GM23248 (cell line): Measurements from ENCODE around the gene TMEM17. TPM values are rescaled to one million over a fixed set of nuclear protein-coding genes. Genes with fewer than 3 reads are reported as not detected.
"Not testable (repeated sequence)": the region's sequence is repeated elsewhere in the genome, so short reads cannot be mapped to it uniquely, and the experiment has no call there.

Source experiments
- DNase-seq: peaks from one replicate; pipeline ENCODE4 v3.0.0-alpha.2; 2015
- H2AFZ ChIP-seq: fragments of 200-600 bp; sonication (generic); 2 replicates; pipeline ENCODE4 v1.6.1; 2016; ENCODE audit warnings: antibody characterized with exemption
- H3F3A ChIP-seq: fragments of 200-600 bp; sonication (generic); 2 replicates; pipeline ENCODE4 v1.6.1; 2016; ENCODE audit warnings: mild to moderate bottlenecking, antibody characterized with exemption, mixed run types; ENCODE audit not compliant: insufficient read depth
- H3K27ac ChIP-seq: fragments of 200-600 bp; sonication (generic); 2 replicates; pipeline ENCODE4 v1.5.1; 2016; ENCODE audit warnings: mild to moderate bottlenecking
- H3K27me3 ChIP-seq: fragments of 200-600 bp; sonication (generic); replicated peaks from 2 replicates; pipeline ENCODE4 v1.6.1; 2016; ENCODE audit warnings: mild to moderate bottlenecking; ENCODE audit not compliant: insufficient read depth
- H3K36me3 ChIP-seq: fragments of 200-600 bp; sonication (generic); 2 replicates; pipeline ENCODE4 v1.6.1; 2016; ENCODE audit warnings: low read depth, mild to moderate bottlenecking
- H3K4me1 ChIP-seq: fragments of 200-600 bp; sonication (generic); 2 replicates; pipeline ENCODE4 v1.6.1; 2016; ENCODE audit warnings: mild to moderate bottlenecking; ENCODE audit not compliant: insufficient read depth
- H3K4me2 ChIP-seq: fragments of 200-600 bp; sonication (generic); one replicate; pipeline ENCODE4 v1.6.1; 2016; ENCODE audit warnings: mild to moderate bottlenecking; ENCODE audit not compliant: unreplicated experiment
- H3K4me3 ChIP-seq: fragments of 200-600 bp; sonication (generic); 2 replicates; pipeline ENCODE4 v1.5.1; 2016; ENCODE audit warnings: mild to moderate bottlenecking
- H3K79me2 ChIP-seq: fragments of 200-600 bp; sonication (generic); 2 replicates; pipeline ENCODE4 v1.6.1; 2016; ENCODE audit warnings: mild to moderate bottlenecking; ENCODE audit not compliant: insufficient read depth
- H3K9ac ChIP-seq: fragments of 200-600 bp; sonication (generic); 2 replicates; pipeline ENCODE4 v1.6.1; 2016; ENCODE audit warnings: mild to moderate bottlenecking
- H3K9me2 ChIP-seq: fragments of 200-600 bp; sonication (generic); 2 replicates; pipeline ENCODE4 v1.6.1; 2016; ENCODE audit warnings: mixed run types, mild to moderate bottlenecking, moderate library complexity; ENCODE audit not compliant: insufficient read depth
- H3K9me3 ChIP-seq: fragments of 200-600 bp; sonication (generic); one replicate; pipeline ENCODE4 v1.6.1; 2017; ENCODE audit warnings: low read depth
- H4K20me1 ChIP-seq: fragments of 200-600 bp; sonication (generic); 2 replicates; pipeline ENCODE4 v1.6.0; 2016; ENCODE audit not compliant: insufficient read depth
- EZH2 ChIP-seq: fragments of 200-600 bp; sonication (generic); IDR thresholded peaks from 2 replicates; pipeline ENCODE4 v1.6.1; 2018; ENCODE audit warnings: antibody characterized with exemption, mild to moderate bottlenecking; ENCODE audit not compliant: insufficient read depth, poor library complexity, severe bottlenecking
- EZH2phosphoT487 ChIP-seq: fragments of 200-600 bp; sonication (generic); IDR thresholded peaks from 2 replicates; pipeline ENCODE4 v1.6.1; 2018; ENCODE audit warnings: antibody characterized with exemption, moderate library complexity, mild to moderate bottlenecking, low read depth; ENCODE audit not compliant: insufficient read depth
- WGBS, 2 experiments: methylation state at CpG; one replicate each; pipeline ENCODE4 v1.1.6; 2015 to 2017; ENCODE audit warnings: low lambda C conversion rate in 2 of 2, low coverage in 1 of 2; ENCODE audit errors: missing lambda C conversion rate in 2 of 2; 5-methylcytosine and 5-hydroxymethylcytosine counted together
- in situ Hi-C: fragments of 300-500 bp; cut with MboI; formaldehyde crosslinking; loops from 2 replicates; pipeline ENCODE4 v1.15.0; 2020
- polyA plus RNA-seq: library from polyadenylated mRNA; unstranded; fragments of >200 nt; fragmentation: Nextera tagmentation; extraction: Ambion mirVana; gene quantifications from 2 replicates; pipeline ENCODE4 v1.2.1, GENCODE V29; 2016
- total RNA-seq: library from RNA; depleted of rRNA; stranded (reverse); fragments of >200 nt; shearing (Covaris generic); gene quantifications from 2 replicates; pipeline ENCODE4 v1.2.3, GENCODE V29; 2014

The TMEM17 gene
- total and polyA plus RNA-seq, 2 experiments from 2014 or later: 3.7 to 5.7 TPM

- in situ Hi-C loops: no loop called here
- H2AFZ ChIP-seq: no peak overlapping the region
- TF ChIP-seq EZH2phosphoT487: no peak
- no peak for TF ChIP-seq EZH2
- no peaks in the 10 kb centered on the region for H3K27me3 ChIP-seq
- 87 to 88% methylated on average over 8 of the region's 8 CpGs for WGBS, 2 experiments
- no peak overlapping the region for H3K27ac ChIP-seq
- no peaks in the 10 kb centered on the region for H3F3A ChIP-seq
- H4K20me1 ChIP-seq: no peaks in the 10 kb centered on the region
- no peaks in the 10 kb centered on the region for H3K79me2 ChIP-seq
- DNase-seq: no peak
- H3K36me3 ChIP-seq: no peaks in the 10 kb centered on the region
- no peaks in the 10 kb centered on the region for H3K9me3 ChIP-seq
- no peak overlapping the region for H3K4me3 ChIP-seq
- no peaks in the 10 kb centered on the region for H3K9me2 ChIP-seq
- no peak overlapping the region for H3K4me2 ChIP-seq
- no peak overlapping the region for H3K9ac ChIP-seq
- 0 out of 2 replicates have a peak, but pooled peaks cover 8% of the 10 kb centered on the region for H3K4me1 ChIP-seq
Observed at GRCh38 chr2:62537814-62538213, 31.8 kb upstream of the TMEM17 start.

- 86 to 91% methylated on average over 7 of the region's 7 CpGs for WGBS, 2 experiments
- TF ChIP-seq EZH2phosphoT487: no peak
- no peak for TF ChIP-seq EZH2
- H3K79me2 ChIP-seq: no peaks in the 10 kb centered on the region
- no peak overlapping the region for H2AFZ ChIP-seq
- H3K4me2 ChIP-seq: no peak overlapping the region
- no peaks in the 10 kb centered on the region for H4K20me1 ChIP-seq
- no peaks in the 10 kb centered on the region for H3K36me3 ChIP-seq
- DNase-seq: no peak
- no peak overlapping the region for H3K4me3 ChIP-seq
- H3K9me3 ChIP-seq: no peaks in the 10 kb centered on the region
- 0 out of 2 replicates have a peak, but pooled peaks cover 8% of the 10 kb centered on the region for H3K4me1 ChIP-seq
- in situ Hi-C loops: no loop called here
- H3F3A ChIP-seq: no peaks in the 10 kb centered on the region
- no peak overlapping the region for H3K27ac ChIP-seq
- H3K9ac ChIP-seq: no peak overlapping the region
- H3K9me2 ChIP-seq: no peaks in the 10 kb centered on the region
- H3K27me3 ChIP-seq: no peaks in the 10 kb centered on the region
Observed at GRCh38 chr2:62536873-62537547, 31.0 kb upstream of the TMEM17 start.

DNA sequence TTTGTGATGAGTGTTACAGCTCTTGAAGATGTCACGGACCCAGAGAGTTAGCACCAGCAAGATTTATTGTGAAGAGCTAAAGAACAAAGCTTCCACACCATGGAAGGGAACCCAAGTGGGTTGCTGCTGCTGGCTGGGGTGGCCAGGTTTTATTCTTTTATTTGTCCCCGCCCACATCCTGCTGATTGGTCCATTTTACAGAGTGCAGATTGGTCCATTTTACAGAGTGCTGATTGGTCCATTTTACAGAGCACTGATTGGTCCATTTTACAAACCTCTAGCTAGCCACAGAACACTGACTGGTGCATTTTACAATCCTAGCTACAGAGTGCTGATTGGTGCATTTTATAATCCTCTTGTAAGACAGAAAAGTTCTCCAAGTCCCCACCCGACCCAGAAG, 29.5 kb upstream of the TMEM17 start:
- H3K36me3 ChIP-seq, H3K27ac ChIP-seq, H3K27me3 ChIP-seq, H3K79me2 ChIP-seq, H3K9me2 ChIP-seq, H2AFZ ChIP-seq, H3K9me3 ChIP-seq, H3K4me2 ChIP-seq, H3K4me1 ChIP-seq, H3K4me3 ChIP-seq, in situ Hi-C loops, H3K9ac ChIP-seq, DNase-seq, H4K20me1 ChIP-seq, H3F3A ChIP-seq: not testable (repeated sequence)
- 35 to 42% methylated on average over 3 of the region's 3 CpGs for WGBS, 2 experiments

GRCh38 chr2:62531594-62531993, 25.6 kb upstream of the TMEM17 start:
- Histone ChIP-seq H3K9me2 (peaks cover 6% of the 10 kb centered on the region; the same call in 1 of the 2 replicates), H3K4me1 (no peaks in the 10 kb centered on the region), H3K9me3 (no peaks in the 10 kb centered on the region), H3K27ac (no peak overlapping the region), H3K4me3 (no peak overlapping the region), H4K20me1 (no peaks in the 10 kb centered on the region), H3K27me3 (no peaks in the 10 kb centered on the region), H3K4me2 (no peak overlapping the region), H3K9ac (no peak overlapping the region), H2AFZ (no peak overlapping the region), H3K36me3 (no peaks in the 10 kb centered on the region), H3K79me2 (no peaks in the 10 kb centered on the region), H3F3A (no peaks in the 10 kb centered on the region)
- in situ Hi-C loops: no loop called here
- TF ChIP-seq EZH2 (no peak), EZH2phosphoT487 (no peak)
- 82 to 84% methylated on average over 7 of the region's 7 CpGs for WGBS, 2 experiments
- DNase-seq: no peak

- Histone ChIP-seq H3K9me2 (peaks cover 6% of the 10 kb centered on the region; the same call in 1 of the 2 replicates), H3K4me1 (no peaks in the 10 kb centered on the region), H2AFZ (peak overlapping the region; percentile 14; the same call in 1 of the 2 replicates), H3K9me3 (no peaks in the 10 kb centered on the region), H3K27me3 (no peaks in the 10 kb centered on the region), H3K4me3 (no peak overlapping the region), H3K79me2 (no peaks in the 10 kb centered on the region), H3K36me3 (no peaks in the 10 kb centered on the region), H3F3A (no peaks in the 10 kb centered on the region), H3K4me2 (no peak overlapping the region), H3K27ac (no peak overlapping the region), H4K20me1 (no peaks in the 10 kb centered on the region), H3K9ac (no peak overlapping the region)
- no peak for DNase-seq
- in situ Hi-C loops: no loop called here
- TF ChIP-seq EZH2 (no peak), EZH2phosphoT487 (no peak)
Observed at GRCh38 chr2:62529758-62530157, 23.8 kb upstream of the TMEM17 start.
